SJSA1 (cell line): ENCODE measurements around the gene FAM81A. TPM values are rescaled to one million over a fixed set of nuclear protein-coding genes. Genes with fewer than 3 reads are reported as not detected.
"Not testable (repeated sequence)": the region's sequence is repeated elsewhere in the genome, so short reads cannot be mapped to it uniquely, and the experiment has no call there.

Source experiments
- DNase-seq, 2 experiments: peaks; one replicate each; pipeline ENCODE4 v3.0.0-alpha.2; 2015 to 2020; ENCODE audit warnings: low spot score in 2 of 2, low read depth in 1 of 2
- H3K27ac ChIP-seq: fragments of 250-450 bp; sonication (Bioruptor Pico); 2 replicates; pipeline ENCODE4 v1.5.1; 2020; ENCODE audit warnings: mild to moderate bottlenecking, moderate library complexity
- H3K27me3 ChIP-seq: fragments of 250-450 bp; sonication (Bioruptor Pico); replicated peaks from 2 replicates; pipeline ENCODE4 v1.5.1; 2020; ENCODE audit warnings: mild to moderate bottlenecking, moderate library complexity
- H3K36me3 ChIP-seq: fragments of 250-450 bp; sonication (Bioruptor Pico); 2 replicates; pipeline ENCODE4 v1.5.1; 2020; ENCODE audit warnings: mild to moderate bottlenecking
- H3K4me1 ChIP-seq: fragments of 250-450 bp; sonication (Bioruptor Pico); replicated peaks from 2 replicates; pipeline ENCODE4 v1.6.1; 2021; ENCODE audit warnings: mild to moderate bottlenecking
- H3K4me3 ChIP-seq: fragments of 250-450 bp; sonication (Bioruptor Pico); 2 replicates; pipeline ENCODE4 v1.5.1; 2020; ENCODE audit warnings: mild to moderate bottlenecking
- H3K9me3 ChIP-seq: fragments of 250-450 bp; sonication (Bioruptor Pico); replicated peaks from 2 replicates; pipeline ENCODE4 v1.5.1; 2020; ENCODE audit warnings: mild to moderate bottlenecking
- total RNA-seq: library from RNA; depleted of rRNA; stranded (reverse); fragments of >200 nt; shearing (Covaris generic); gene quantifications from 2 replicates; pipeline ENCODE4 v1.2.3, GENCODE V29; 2014; rRNA removed

Gene FAM81A
- total RNA-seq = 1.6 and 2.8 TPM in 2 replicates

DNA sequence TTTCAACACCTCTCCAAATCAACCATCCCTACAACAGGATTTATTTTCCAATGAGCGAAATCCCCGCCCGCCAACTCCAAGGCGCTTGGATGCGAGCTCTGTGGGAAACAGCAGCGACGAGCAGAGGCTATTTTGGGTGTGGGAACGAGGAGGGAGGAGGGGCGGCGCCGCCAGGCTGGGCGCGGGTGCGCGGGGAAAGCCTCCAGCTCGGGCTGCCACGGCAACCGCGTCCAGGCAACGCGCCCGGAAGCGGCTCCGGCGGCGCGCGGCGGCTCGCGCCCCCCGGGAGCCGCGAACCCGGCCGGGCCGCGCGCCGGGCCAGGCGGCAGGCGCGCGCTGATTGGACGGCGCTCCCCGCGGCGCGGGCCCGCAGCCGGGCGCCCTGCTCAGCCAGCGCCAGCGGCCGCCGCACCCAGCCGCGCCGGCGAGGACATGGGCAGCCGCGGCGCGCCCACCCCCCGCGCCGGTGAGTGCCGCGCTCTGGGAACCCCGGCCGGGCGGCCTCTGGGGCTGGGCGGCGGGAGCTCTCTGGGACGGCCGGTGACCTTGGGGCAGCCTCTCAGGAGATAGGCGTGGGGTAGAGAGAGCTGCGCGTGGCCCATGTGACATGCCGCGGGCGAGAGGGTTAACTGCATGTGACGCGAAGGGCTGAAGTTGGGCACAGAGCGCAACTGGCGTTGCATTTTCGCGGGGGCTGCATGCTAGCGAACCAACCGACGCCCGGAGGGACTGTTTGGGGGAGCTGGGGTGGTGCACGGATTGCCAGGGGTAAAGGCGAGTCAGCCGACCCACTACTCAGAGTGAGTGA lies at the start of gene FAM81A:
TSS of gene FAM81A (plus strand) at position 370 of the 808 bp plus-strand sequence. CDS start 20,441 bp downstream, outside the sequence.
- peak; percentile 64 to 79 for DNase-seq
- peak within 1 kb of the TSS; percentile 44 for H3K4me3 ChIP-seq
- H3K27me3 ChIP-seq = peaks cover 33% of the 10 kb centered on the region
- peaks cover 18% of the 10 kb centered on the region for H3K4me1 ChIP-seq
- no peaks in the 10 kb centered on the region for H3K36me3 ChIP-seq
- no peak within 1 kb of the TSS for H3K27ac ChIP-seq
- no peaks in the 10 kb centered on the region for H3K9me3 ChIP-seq

DNA sequence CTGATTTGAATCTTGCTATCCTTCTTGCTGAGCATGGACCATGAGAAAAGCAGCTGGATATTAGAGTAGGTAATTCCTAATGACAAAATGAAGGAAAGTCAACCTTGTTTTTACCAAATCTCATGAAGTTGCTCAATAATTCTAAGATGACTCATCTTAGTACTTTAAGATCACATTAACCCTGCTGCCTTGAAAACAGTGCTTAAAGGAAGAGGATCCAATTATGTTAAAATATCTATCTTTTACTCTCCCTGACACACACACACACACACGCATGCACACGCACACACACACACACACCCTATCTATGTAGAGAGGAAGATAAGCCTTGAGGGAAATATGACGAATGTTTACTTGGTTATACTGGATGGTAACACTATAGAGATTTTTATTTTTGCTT lies 49.3 kb upstream of the FAM81A start:
- Histone ChIP-seq H3K4me1 (no peaks in the 10 kb centered on the region), H3K4me3 (no peak overlapping the region), H3K27ac (no peak overlapping the region), H3K36me3 (no peaks in the 10 kb centered on the region), H3K27me3 (no peaks in the 10 kb centered on the region), H3K9me3 (no peaks in the 10 kb centered on the region)
- DNase-seq = no peak

DNA sequence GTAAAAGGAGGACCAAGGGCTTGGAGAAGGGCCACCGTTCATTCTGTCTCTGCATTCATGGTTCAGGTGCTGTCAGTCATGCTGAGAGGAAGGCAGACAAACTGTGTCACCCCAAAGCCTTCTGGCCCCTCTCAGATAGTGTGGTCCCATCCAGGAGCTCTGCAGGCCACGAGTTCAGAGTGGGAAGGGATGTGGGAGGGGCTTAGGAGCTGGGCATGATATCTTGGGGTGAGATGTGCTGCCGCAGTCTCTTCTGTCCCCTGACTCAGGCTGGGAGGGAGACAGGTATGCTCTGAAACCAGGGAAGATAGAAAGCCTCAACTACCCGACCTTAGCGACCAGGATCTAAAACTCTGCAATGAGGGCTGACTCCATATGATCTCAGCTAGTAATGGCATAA lies 45.7 kb upstream of the FAM81A start:
- Histone ChIP-seq H3K4me1 (no peaks in the 10 kb centered on the region), H3K4me3 (no peak overlapping the region), H3K36me3 (no peaks in the 10 kb centered on the region), H3K27me3 (no peaks in the 10 kb centered on the region), H3K9me3 (no peaks in the 10 kb centered on the region), H3K27ac (no peak overlapping the region)
- DNase-seq = no peak

DNA sequence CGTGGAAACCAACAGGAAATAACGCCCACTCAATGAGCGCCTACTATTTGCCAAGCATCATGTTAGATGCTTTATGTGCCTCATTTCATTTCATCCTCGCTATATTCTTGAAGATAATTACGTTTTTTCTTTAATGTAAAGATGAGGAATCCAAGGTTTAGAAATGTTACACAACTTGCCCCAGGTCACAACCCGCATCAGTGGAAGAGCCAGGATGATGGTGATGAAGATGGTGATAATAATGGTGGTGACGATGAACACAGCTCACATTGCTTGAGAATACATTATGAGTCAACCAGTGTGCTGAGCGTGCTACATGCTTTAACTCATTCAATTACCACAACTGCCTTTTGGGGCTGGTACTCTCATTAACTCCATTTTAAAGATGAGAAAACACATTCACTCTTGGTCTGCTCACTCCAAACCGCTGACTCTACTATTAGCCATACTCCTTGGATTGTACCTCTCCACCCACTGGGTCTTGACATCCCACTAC lies 43.8 kb upstream of the FAM81A start:
- DNase-seq = no peak
- Histone ChIP-seq H3K4me3 (no peak overlapping the region), H3K27me3 (no peaks in the 10 kb centered on the region), H3K36me3 (no peaks in the 10 kb centered on the region), H3K27ac (no peak overlapping the region), H3K4me1 (no peaks in the 10 kb centered on the region), H3K9me3 (no peaks in the 10 kb centered on the region)

DNA sequence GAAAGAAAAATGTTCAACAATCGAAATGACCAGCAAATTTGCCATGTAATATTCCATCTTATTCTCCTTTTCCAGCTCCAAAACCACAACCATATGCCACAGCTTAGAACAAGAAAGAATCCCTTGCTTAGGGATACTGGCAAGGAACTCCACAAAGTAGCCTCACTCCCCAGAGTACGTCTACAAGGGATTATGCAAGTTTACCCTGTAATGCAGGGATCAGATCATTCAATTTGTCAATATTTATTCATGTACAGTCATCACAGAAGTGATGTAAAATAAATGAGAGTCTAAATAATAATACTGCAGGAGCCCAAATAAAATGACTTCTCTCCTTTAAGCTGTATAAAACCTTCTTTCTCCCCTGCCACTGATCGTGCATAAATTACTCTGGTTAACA lies 41.8 kb upstream of the FAM81A start:
- no peak for DNase-seq
- Histone ChIP-seq H3K9me3 (no peaks in the 10 kb centered on the region), H3K27ac (no peak overlapping the region), H3K36me3 (no peaks in the 10 kb centered on the region), H3K4me1 (no peaks in the 10 kb centered on the region), H3K27me3 (no peaks in the 10 kb centered on the region), H3K4me3 (no peak overlapping the region)

DNA sequence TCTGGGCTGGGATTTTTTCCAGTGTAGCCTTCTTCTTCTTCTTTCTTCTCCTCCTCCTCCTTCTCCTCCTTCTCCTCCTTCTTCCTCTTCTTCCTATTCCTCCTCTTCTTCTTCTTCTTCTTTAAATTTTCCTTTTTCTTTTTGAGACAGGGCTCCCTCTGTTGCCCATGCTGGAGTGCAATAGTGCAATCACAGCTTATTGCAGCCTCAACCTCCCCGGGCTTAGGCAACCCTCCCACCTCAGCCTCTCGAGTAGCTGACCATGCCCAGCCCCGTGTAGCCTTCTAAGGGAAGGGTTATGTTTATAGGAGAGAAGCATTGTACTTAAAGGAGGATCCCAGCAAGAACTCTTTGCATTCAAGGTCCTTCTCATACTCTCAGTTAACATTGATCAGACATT lies 41.3 kb upstream of the FAM81A start:
- Histone ChIP-seq H3K27ac (no peak overlapping the region), H3K27me3 (no peaks in the 10 kb centered on the region), H3K4me1 (no peaks in the 10 kb centered on the region), H3K4me3 (no peak overlapping the region), H3K36me3 (no peaks in the 10 kb centered on the region), H3K9me3 (no peaks in the 10 kb centered on the region)
- DNase-seq = no peak

DNA sequence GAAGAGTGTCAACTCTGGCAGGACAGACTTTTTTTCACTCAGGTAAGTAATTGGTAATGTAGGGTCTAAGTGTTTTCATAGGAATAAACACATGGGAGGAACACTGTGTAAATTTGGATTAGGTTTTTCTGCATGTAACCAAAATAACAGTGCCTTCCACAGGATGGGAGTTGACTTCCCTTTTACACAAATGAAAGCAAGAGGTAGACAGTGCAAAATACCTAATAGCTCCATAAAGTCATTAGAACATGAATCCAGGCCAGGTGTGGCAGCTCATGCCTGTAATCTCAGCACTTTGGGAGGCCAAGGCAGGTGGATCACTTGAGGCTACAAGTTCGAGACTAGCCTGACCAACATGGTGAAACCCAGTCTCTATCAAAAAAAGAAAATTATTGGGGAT lies 39.8 kb upstream of the FAM81A start:
- no peak for DNase-seq
- Histone ChIP-seq H3K27me3 (no peaks in the 10 kb centered on the region), H3K36me3 (no peaks in the 10 kb centered on the region)

DNA sequence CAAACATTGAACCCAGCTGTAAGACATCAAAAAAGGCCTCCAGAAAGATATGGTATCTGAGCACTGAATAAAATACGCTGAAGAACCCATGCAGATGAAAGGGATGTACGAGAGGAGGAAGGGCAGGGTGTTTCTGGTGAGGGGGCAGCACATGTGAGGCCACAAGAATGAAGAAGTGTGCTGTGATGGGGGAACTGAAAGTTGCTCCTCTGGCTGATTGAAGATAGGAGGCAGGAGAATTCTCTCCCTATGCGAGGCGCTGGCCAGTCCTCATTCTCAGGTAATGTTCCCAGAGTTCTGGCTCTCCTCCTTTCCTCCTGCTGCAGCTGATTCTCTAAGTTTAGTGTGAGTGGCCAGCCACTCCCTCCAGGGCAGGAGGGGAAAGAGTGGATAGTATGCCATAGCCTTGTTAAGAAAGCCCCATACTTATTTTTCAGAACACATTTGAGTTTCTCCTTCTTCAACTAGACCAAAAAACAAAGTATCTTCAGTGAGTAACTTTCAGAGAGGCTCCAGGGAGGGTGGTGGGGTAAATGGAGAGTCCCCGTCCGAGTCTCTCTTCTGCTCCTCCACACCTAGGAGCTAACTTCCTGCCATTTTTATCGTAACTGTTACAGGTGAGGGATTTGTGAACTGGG lies 38.4 kb upstream of the FAM81A start:
- Histone ChIP-seq H3K36me3 (no peaks in the 10 kb centered on the region), H3K9me3 (no peaks in the 10 kb centered on the region), H3K4me3 (no peak overlapping the region), H3K4me1 (no peaks in the 10 kb centered on the region), H3K27me3 (no peaks in the 10 kb centered on the region), H3K27ac (no peak overlapping the region)
- DNase-seq = no peak

More for the DNA sequence above, 39.8 kb upstream of the FAM81A start:
- Histone ChIP-seq H3K27ac (no peak overlapping the region), H3K4me3 (no peak overlapping the region), H3K9me3 (no peaks in the 10 kb centered on the region), H3K4me1 (no peaks in the 10 kb centered on the region)

DNA sequence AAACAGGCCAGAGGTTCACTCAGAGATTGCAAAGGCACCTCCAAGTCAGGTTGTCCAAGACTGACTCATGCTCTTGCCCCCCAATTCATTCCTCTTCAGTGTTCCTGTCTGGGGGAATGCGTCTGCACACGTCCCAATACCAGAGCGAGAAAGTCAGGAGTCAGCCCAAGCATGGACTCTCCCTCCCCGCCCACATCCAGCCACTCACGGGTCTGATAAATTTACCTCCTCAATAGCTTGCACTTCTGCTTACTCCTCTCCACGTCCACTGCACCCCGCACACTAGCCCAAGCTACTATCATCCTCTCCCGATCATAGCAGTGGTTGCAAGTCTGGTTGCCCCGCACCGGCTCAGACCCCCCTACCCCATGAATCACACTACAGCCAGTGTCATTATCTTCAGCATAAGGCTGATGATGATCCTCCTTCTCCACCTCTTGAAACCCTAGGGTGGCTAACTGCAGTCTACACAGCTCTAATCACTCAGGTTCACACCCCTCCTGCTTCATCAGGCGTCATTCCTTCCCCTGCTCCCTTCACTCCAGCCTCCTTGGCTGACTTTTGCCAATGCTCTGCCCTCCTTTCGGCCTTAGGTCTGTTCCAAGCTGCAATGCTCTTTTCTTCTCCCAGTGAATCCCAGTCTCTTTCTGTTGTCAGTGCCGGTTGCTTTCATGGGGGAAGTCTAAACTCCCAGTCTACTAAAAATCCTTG lies 37.7 kb upstream of the FAM81A start:
- no peaks in the 10 kb centered on the region for H3K9me3 ChIP-seq
- no peaks in the 10 kb centered on the region for H3K4me1 ChIP-seq
- H3K4me3 ChIP-seq = no peak overlapping the region
- H3K36me3 ChIP-seq = no peaks in the 10 kb centered on the region
- H3K27ac ChIP-seq = no peak overlapping the region
- no peak for DNase-seq
- H3K27me3 ChIP-seq = no peaks in the 10 kb centered on the region

DNA sequence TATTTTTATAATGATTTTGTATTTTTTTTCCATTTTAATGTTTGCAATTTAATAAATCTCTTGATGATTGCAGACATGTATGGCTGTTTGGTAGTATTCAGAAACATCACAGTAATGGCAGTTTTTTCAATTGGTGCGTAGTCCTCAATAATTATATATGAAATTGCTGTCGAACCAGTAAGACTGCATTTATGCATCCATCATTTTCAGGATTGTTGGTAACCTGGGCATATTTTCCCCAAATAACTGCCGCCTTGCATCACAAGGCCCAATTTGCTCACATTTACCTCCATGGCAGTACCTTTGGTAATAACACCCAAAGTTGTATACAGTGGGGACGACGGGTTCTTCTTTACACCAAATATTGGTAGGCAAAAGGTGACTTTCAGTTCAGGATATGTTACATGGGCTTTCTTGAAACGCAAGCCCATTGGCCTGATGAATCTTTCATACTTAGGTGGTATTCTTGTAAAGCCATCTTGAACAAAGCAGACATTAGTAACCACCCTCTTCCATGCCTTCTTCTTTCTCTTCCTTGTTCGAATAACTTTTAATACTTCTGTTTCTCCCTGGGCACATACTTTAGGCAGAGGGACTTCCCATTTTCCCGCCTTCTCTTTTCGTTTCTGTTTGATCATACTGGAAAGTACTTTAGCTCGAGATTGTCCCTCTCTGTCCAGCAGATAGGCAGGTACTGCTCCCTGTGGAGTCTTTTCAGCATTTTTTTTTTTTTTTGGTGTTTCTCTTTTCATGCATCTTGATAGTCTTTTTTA lies 36.7 kb upstream of the FAM81A start:
- not testable (repeated sequence) for H3K4me3 ChIP-seq, DNase-seq, H3K9me3 ChIP-seq, H3K36me3 ChIP-seq, H3K27me3 ChIP-seq, H3K27ac ChIP-seq, H3K4me1 ChIP-seq

DNA sequence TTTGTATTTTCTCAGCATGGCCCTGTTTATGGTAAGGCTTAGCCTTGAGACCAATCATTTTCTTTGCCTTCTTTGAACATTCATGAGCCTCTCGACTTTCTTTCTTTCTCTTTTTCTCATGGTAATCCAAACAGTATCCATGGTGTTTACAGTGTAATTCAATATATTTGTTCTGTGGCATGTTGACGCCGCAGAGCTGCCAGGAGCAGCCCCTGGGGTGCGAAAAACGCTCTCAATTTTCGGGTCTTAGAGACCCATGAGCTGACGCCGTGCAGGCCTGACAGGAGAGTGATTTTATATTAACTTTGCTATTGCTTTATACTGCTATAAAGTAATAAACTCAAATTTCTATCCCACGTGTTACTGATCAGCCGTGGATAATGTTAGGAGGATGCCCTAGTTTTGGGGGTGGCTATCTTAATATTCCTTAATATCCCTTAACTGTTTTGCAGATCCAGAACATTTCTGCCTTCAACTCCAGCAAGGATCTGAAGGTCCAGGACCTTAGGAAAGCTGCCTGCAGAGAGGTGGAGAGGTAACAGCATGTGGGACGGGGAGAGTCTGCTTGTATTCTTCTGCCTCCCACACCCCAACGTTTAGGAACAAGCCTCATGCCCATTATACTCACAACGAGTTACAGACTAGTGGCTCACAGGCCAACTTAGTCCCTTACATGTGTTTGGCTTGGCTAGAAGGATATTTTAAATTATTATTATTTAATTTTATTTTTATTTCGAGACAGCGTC lies 36.0 kb upstream of the FAM81A start:
- no peak for DNase-seq
- no peaks in the 10 kb centered on the region for H3K4me1 ChIP-seq
- H3K36me3 ChIP-seq = no peaks in the 10 kb centered on the region
- no peak overlapping the region for H3K4me3 ChIP-seq
- H3K27me3 ChIP-seq = no peaks in the 10 kb centered on the region
- H3K27ac ChIP-seq = no peak overlapping the region
- no peaks in the 10 kb centered on the region for H3K9me3 ChIP-seq

DNA sequence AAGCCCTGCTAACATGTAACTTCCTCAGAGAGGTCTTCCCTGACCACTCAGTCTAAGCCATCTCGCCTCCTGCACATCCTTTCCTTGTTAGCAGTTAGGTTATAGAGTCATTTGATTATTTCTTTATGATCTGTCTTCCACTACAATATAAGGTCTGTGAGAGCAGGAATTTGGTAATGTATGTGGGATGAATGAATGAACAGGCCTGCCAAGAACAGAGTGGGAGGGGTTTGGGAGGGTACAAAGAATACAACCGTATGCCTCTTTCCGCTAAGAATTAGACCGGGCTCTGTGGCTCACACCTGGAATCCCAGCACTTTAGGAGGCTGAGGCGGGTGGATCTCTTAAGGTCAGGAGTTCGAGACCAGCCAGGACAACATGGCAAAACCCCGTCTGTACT lies 32.9 kb upstream of the FAM81A start:
- Histone ChIP-seq H3K4me1 (no peaks in the 10 kb centered on the region), H3K9me3 (no peaks in the 10 kb centered on the region)

DNA sequence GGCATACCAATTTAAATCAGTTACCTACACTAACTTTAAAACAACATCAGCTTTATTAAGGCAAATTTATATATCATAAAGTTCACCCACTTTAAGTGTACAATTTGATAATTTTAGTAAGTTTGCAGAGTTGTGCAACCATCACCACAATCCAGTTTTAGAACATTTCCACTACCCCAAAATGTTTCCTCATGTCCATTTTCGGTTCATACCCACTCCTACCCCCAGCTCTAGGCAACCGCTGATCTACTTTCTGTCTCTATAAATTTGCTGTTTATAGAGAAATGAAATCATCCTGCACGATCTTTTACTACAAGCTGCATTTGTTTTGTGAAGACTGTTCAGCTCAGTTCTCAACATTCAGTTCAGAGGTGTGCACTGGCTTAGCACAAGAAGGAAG lies 31.5 kb upstream of the FAM81A start:
- H3K27me3 ChIP-seq = no peaks in the 10 kb centered on the region
- no peaks in the 10 kb centered on the region for H3K36me3 ChIP-seq
- no peak for DNase-seq
- no peaks in the 10 kb centered on the region for H3K9me3 ChIP-seq
- no peak overlapping the region for H3K27ac ChIP-seq
- no peak overlapping the region for H3K4me3 ChIP-seq
- H3K4me1 ChIP-seq = no peaks in the 10 kb centered on the region

More for the DNA sequence above, 32.9 kb upstream of the FAM81A start:
- Histone ChIP-seq H3K36me3 (no peaks in the 10 kb centered on the region), H3K27ac (no peak overlapping the region), H3K4me3 (no peak overlapping the region), H3K27me3 (no peaks in the 10 kb centered on the region)
- DNase-seq = no peak
